Measurements from ENCODE around the gene CHST11.

GRCh38 chr12:104638218-104638850, 181.6 kb downstream of the CHST11 start:
- TF ChIP-seq CTCF (IDR thresholded peaks at IDR 0.05): no peak
- TF ChIP-seq POLR2A (IDR thresholded peaks at IDR 0.05): no peak
